Measurements from ENCODE around the gene TRIM42.

DNA sequence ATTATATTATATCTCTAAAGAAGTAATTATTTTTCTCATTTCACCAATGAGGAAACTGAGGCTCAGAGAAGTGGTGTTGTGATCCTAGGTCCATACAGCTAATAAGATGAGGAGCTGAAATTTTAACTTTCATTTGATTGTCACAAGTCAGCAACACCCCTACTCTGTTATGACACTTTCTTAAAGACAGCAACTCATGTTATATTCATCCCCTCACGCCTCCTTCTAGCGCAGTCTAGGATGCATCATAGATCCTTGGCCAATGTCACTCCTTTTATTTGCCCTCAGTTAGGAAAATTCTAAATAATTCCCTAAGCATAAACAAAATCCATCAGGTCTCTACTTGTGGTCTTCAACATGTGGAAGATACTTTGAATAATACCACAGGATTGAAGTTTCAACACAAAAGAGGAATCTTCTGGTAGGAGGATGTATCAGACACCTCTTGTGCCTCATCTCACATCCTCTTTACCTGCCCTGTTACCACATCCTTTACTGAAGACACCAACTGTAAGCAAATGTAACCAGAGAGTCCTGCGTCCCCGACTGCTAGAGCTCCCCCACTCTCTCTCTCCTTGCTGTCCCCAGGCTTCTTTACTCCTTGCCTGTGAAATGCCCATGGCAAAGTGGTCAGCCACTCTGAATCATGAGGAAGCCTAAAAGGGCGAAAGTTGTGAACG, 53.7 kb downstream of the TRIM42 start:
- TF ChIP-seq POLR2A (IDR thresholded peaks at IDR 0.05) (no peak), EP300 (IDR thresholded peaks at IDR 0.05) (no peak)
- TF ChIP-seq, protein P1, sequence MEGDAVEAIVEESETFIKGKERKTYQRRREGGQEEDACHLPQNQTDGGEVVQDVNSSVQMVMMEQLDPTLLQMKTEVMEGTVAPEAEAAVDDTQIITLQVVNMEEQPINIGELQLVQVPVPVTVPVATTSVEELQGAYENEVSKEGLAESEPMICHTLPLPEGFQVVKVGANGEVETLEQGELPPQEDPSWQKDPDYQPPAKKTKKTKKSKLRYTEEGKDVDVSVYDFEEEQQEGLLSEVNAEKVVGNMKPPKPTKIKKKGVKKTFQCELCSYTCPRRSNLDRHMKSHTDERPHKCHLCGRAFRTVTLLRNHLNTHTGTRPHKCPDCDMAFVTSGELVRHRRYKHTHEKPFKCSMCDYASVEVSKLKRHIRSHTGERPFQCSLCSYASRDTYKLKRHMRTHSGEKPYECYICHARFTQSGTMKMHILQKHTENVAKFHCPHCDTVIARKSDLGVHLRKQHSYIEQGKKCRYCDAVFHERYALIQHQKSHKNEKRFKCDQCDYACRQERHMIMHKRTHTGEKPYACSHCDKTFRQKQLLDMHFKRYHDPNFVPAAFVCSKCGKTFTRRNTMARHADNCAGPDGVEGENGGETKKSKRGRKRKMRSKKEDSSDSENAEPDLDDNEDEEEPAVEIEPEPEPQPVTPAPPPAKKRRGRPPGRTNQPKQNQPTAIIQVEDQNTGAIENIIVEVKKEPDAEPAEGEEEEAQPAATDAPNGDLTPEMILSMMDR (IDR thresholded peaks at IDR 0.05), result no peak

Data from suprapubic skin (tissue), 3 donors.